GM06990 (cell line): ENCODE data around the gene SOX5.

Experiments
- DNase-seq: peaks from one replicate; pipeline ENCODE4 v3.0.0-alpha.2; 2011; ENCODE audit not compliant: insufficient read length; ENCODE audit errors: extremely low read depth
- H3K27me3 ChIP-seq: replicated peaks from 2 replicates; pipeline ENCODE4 v1.6.0; 2011; ENCODE audit warnings: low read length; ENCODE audit not compliant: control insufficient read depth, insufficient read depth
- H3K36me3 ChIP-seq: 2 replicates; pipeline ENCODE4 v1.5.1; 2011; ENCODE audit warnings: low read length; ENCODE audit not compliant: control insufficient read depth, insufficient read depth
- H3K4me3 ChIP-seq: replicated peaks from 2 replicates; pipeline ENCODE4 v1.5.1; 2011; ENCODE audit warnings: low read depth, mild to moderate bottlenecking, control low read depth, low read length
- CTCF ChIP-seq: IDR thresholded peaks from 2 replicates; pipeline ENCODE4 v1.5.1; 2011; ENCODE audit warnings: low read length, control low read depth, mild to moderate bottlenecking, inconsistent platforms; ENCODE audit not compliant: insufficient read depth, poor library complexity, severe bottlenecking

The SOX5 gene

GRCh38 chr12:23555825-23556207, 393.7 kb downstream of the SOX5 start:
- DNase-seq = no peak
- Histone ChIP-seq H3K4me3 (no peak overlapping the region), H3K36me3 (no peaks in the 10 kb centered on the region), H3K27me3 (no peaks in the 10 kb centered on the region)
- no peak for TF ChIP-seq CTCF

GRCh38 chr12:23555180-23555824, 394.2 kb downstream of the SOX5 start:
- no peak for TF ChIP-seq CTCF
- Histone ChIP-seq H3K36me3 (no peaks in the 10 kb centered on the region), H3K27me3 (no peaks in the 10 kb centered on the region), H3K4me3 (no peak overlapping the region)
- no peak for DNase-seq

- DNase-seq = no peak
- Histone ChIP-seq H3K27me3 (no peaks in the 10 kb centered on the region; the same call in 1 of the 2 replicates), H3K4me3 (no peak overlapping the region), H3K36me3 (no peaks in the 10 kb centered on the region)
- no peak for TF ChIP-seq CTCF
Measured at GRCh38 chr12:23552417-23552816, 397.1 kb downstream of the SOX5 start.

- no peak for TF ChIP-seq CTCF
- Histone ChIP-seq H3K36me3 (no peaks in the 10 kb centered on the region), H3K27me3 (no peaks in the 10 kb centered on the region; the same call in 1 of the 2 replicates), H3K4me3 (no peak overlapping the region)
- DNase-seq = no peak
Measured at GRCh38 chr12:23550753-23551152, 398.7 kb downstream of the SOX5 start.

GRCh38 chr12:23548742-23549141, 400.7 kb downstream of the SOX5 start:
- no peak for DNase-seq
- no peaks in the 10 kb centered on the region; the same call in 1 of the 2 replicates for H3K27me3 ChIP-seq
- H3K4me3 ChIP-seq = no peak overlapping the region
- no peak for TF ChIP-seq CTCF
- no peaks in the 10 kb centered on the region for H3K36me3 ChIP-seq

- TF ChIP-seq CTCF = no peak
- Histone ChIP-seq H3K27me3 (no peaks in the 10 kb centered on the region; the same call in 1 of the 2 replicates), H3K4me3 (no peak overlapping the region), H3K36me3 (no peaks in the 10 kb centered on the region)
- no peak for DNase-seq
Measured at GRCh38 chr12:23546756-23547155, 402.7 kb downstream of the SOX5 start.
